GM12878 (cell line): ENCODE results near the gene RNMT. TPM values are rescaled to one million over a fixed set of nuclear protein-coding genes. Genes with fewer than 3 reads are reported as not detected.

Experiments used
- ATAC-seq: fragments of 200-7000 bp; cut with Tn5 transposase; 3 replicates; pipeline ENCODE4 v1.9.1; 2020; ENCODE audit warnings: mild to moderate bottlenecking, moderate library complexity
- BruUV-seq: library from RNA; stranded (reverse); fragments of 400-500 nt; replicated peaks from 2 replicates; lab custom pipeline; 2021; lab: Mats Ljungman, UMichigan
- CTCF ChIA-PET: fragments of 300-600 bp; sonication (Branson Sonifier 250); formaldehyde crosslinking; extraction: SDS; loops from one replicate; lab custom pipeline; 2021; ENCODE audit warnings: inconsistent platforms; lab: Yijun Ruan, JAX
- POLR2A ChIA-PET: fragments of 350-600 bp; formaldehyde crosslinking; extraction: SDS; loops from one replicate; lab custom pipeline; 2021; ENCODE audit warnings: inconsistent platforms; lab: Charles Lee
- RAD21 ChIA-PET: fragments of 300-600 bp; sonication (Branson Sonifier 250); formaldehyde crosslinking; loops from one replicate; lab custom pipeline; 2023; ENCODE audit warnings: antibody characterized with exemption; ENCODE audit not compliant: unreplicated experiment; lab: Charles Lee
- SMC1A ChIA-PET: fragments of 300-600 bp; sonication (Branson Sonifier 250); formaldehyde crosslinking; loops from one replicate; lab custom pipeline; 2023; ENCODE audit not compliant: unreplicated experiment, uncharacterized antibody; lab: Charles Lee
- DNase-seq: peaks from one replicate; pipeline ENCODE4 v3.0.0-alpha.2; 2011; ENCODE audit warnings: low read depth, low spot score
- FAIRE-seq: peaks from 3 replicates; lab custom pipeline; 2011; peaks lifted over from hg19 to GRCh38; lab: Jason Lieb, UNC
- H2AFZ ChIP-seq: 2 replicates; pipeline ENCODE4 v1.6.0; 2011; ENCODE audit warnings: low read depth, low read length, control low read depth; ENCODE audit not compliant: control insufficient read depth
- H3K27ac ChIP-seq: 2 replicates; pipeline ENCODE4 v1.5.1; 2011; ENCODE audit warnings: control low read depth; ENCODE audit not compliant: control insufficient read depth, insufficient read depth
- H3K27me3 ChIP-seq, 2 experiments: replicated peaks in 1 of 2; 2 replicates each; pipeline versions ENCODE4 v1.6.0 to v1.6.1; 2011; ENCODE audit warnings: low read length in 1 of 2; ENCODE audit not compliant: control insufficient read depth in 2 of 2, insufficient read depth in 2 of 2
- H3K36me3 ChIP-seq, 2 experiments: 2 replicates each; pipeline ENCODE4 v1.5.1; 2011; ENCODE audit warnings: low read length in 1 of 2; ENCODE audit not compliant: control insufficient read depth in 2 of 2, insufficient read depth in 2 of 2
- H3K4me1 ChIP-seq: 2 replicates; pipeline ENCODE4 v1.6.1; 2011; ENCODE audit warnings: mild to moderate bottlenecking, low read length, moderate library complexity, mixed read lengths; ENCODE audit not compliant: control insufficient read depth, insufficient read depth
- H3K4me2 ChIP-seq: 2 replicates; pipeline ENCODE4 v1.6.0; 2011; ENCODE audit warnings: control low read depth; ENCODE audit not compliant: control insufficient read depth, insufficient read depth
- H3K4me3 ChIP-seq: fragments of 200-600 bp; sonication (generic); 2 replicates; pipeline ENCODE4 v1.5.1; 2016
- H3K79me2 ChIP-seq: 2 replicates; pipeline ENCODE4 v1.6.0; 2011; ENCODE audit warnings: low read length; ENCODE audit not compliant: control insufficient read depth, insufficient read depth
- H3K9ac ChIP-seq: 2 replicates; pipeline ENCODE4 v1.8.0; 2011; ENCODE audit warnings: low read length, control low read depth, mixed read lengths; ENCODE audit not compliant: control insufficient read depth, insufficient read depth
- H3K9me3 ChIP-seq: replicated peaks from 3 replicates; pipeline ENCODE4 v1.5.1; 2011; ENCODE audit warnings: mild to moderate bottlenecking, low read length; ENCODE audit not compliant: control insufficient read depth, insufficient read depth
- H4K20me1 ChIP-seq: 2 replicates; pipeline ENCODE4 v1.6.0; 2011; ENCODE audit not compliant: control insufficient read depth, insufficient read depth
- CBFB ChIP-seq: IDR thresholded peaks from 2 replicates; pipeline ENCODE4 v1.6.1; 2016; ENCODE audit warnings: antibody characterized with exemption, low read depth
- CEBPB ChIP-seq, 2 experiments: fragments of 150-350 bp in 1 of 2; IDR thresholded peaks; 2 replicates each; pipeline ENCODE4 v1.6.1; 2012 to 2014; ENCODE audit warnings: low read depth in 2 of 2, low read length in 2 of 2, borderline replicate concordance in 1 of 2, inconsistent platforms in 1 of 2
- CREB1 ChIP-seq: IDR thresholded peaks from 2 replicates; pipeline ENCODE4 v1.6.1; 2012; ENCODE audit warnings: low read depth, mild to moderate bottlenecking, inconsistent platforms
- EGR1 ChIP-seq, 2 experiments: IDR thresholded peaks; 1 replicate in 1 of 2; 2 replicates in 1 of 2; pipeline ENCODE4 v1.6.1; 2011 to 2012; ENCODE audit warnings: low read depth in 2 of 2, low read length in 2 of 2, borderline replicate concordance in 1 of 2, mild to moderate bottlenecking in 1 of 2, moderate library complexity in 1 of 2
- MTA3 ChIP-seq: IDR thresholded peaks from 2 replicates; pipeline ENCODE4 v1.6.1; 2012; ENCODE audit warnings: low read length, inconsistent platforms, borderline replicate concordance
- MYC ChIP-seq: IDR thresholded peaks from 2 replicates; pipeline ENCODE4 v1.6.1; 2011; ENCODE audit warnings: mild to moderate bottlenecking, low read length, moderate library complexity, inconsistent platforms; ENCODE audit not compliant: insufficient read depth, insufficient replicate concordance, insufficient read length, severe bottlenecking
- SMAD5 ChIP-seq: IDR thresholded peaks from 2 replicates; pipeline ENCODE4 v1.6.1; 2016; ENCODE audit warnings: antibody characterized with exemption, low read depth
- SUPT20H ChIP-seq: IDR thresholded peaks from 2 replicates; pipeline ENCODE4 v1.6.1; 2011; ENCODE audit warnings: low read depth, mild to moderate bottlenecking, low read length, moderate library complexity, borderline replicate concordance; ENCODE audit not compliant: control insufficient read depth
- TARDBP ChIP-seq: IDR thresholded peaks from 2 replicates; pipeline ENCODE4 v1.6.1; 2016; ENCODE audit warnings: borderline replicate concordance
- TCF3 ChIP-seq: IDR thresholded peaks from 2 replicates; pipeline ENCODE4 v1.6.1; 2012; ENCODE audit warnings: low read depth, mild to moderate bottlenecking, low read length, borderline replicate concordance; ENCODE audit not compliant: insufficient read depth
- ZNF274 ChIP-seq: IDR thresholded peaks from one replicate; pipeline ENCODE4 v1.8.0; 2011; ENCODE audit not compliant: insufficient read length, insufficient read depth
- WGBS: methylation state at CpG from one replicate; pipeline ENCODE4 v1.1.6; 2016; ENCODE audit warnings: low lambda C conversion rate; ENCODE audit not compliant: insufficient replicate concordance, insufficient coverage; ENCODE audit errors: missing lambda C conversion rate; 5-methylcytosine and 5-hydroxymethylcytosine counted together
- in situ Hi-C: fragments of 300-500 bp; cut with MboI; formaldehyde crosslinking; loops from 9 replicates; pipeline ENCODE4 v1.14.3; 2018; ENCODE audit warnings: mixed read lengths
- intact Hi-C: fragments of 100-400 bp; cut with micrococcal nuclease; formaldehyde crosslinking; loops from one replicate; pipeline ENCODE4 v1.14.2; 2022; ENCODE audit not compliant: unreplicated experiment
- polyA plus RNA-seq, 11 experiments: library from polyadenylated mRNA; depleted of rRNA in 4 of 11; unstranded in 6 of 11; stranded (reverse) in 5 of 11; fragments of >200 nt; fragmentation: Nextera tagmentation in 4 of 11; fragmentation: Illumina TruSeq in 1 of 11; extraction: Ambion mirVana in 4 of 11; extraction: Trizol in 1 of 11; gene quantifications; 1 replicate in 1 of 11; 2 replicates in 10 of 11; pipeline versions ENCODE4 v1.2.1 to v1.2.3, GENCODE V29; 2011 to 2016; ENCODE audit warnings: inconsistent platforms in 2 of 11, missing spikeins in 2 of 11, low read depth in 1 of 11
- total RNA-seq, 4 experiments: library from RNA; depleted of rRNA in 3 of 4; stranded (reverse); fragments of >200 nt in 3 of 4; fragmentation: Illumina TruSeq in 1 of 4; extraction: Trizol in 1 of 4; gene quantifications; 2 replicates each; pipeline versions ENCODE4 v1.2.1 to v1.2.3, GENCODE V29; 2013 to 2021
- TF ChIP-seq, protein P1 (sequence below): fragments of 150-350 bp; IDR thresholded peaks from 2 replicates; pipeline ENCODE4 v1.6.1; 2014; ENCODE audit warnings: mild to moderate bottlenecking, low read depth, low read length
- TF ChIP-seq, protein P2 (sequence below): fragments of 450-650 bp; formaldehyde crosslinking; IDR thresholded peaks from 2 replicates; pipeline ENCODE4 v1.4.0; 2020; ENCODE audit warnings: mild to moderate bottlenecking, moderate library complexity

Gene RNMT
- total and polyA plus RNA-seq, 10 of the 15 experiments (the other 5 are each of a cell fraction or from before 2014, with no cell fraction given), result 18.1 to 63.2 (median 38.8) TPM

DNA sequence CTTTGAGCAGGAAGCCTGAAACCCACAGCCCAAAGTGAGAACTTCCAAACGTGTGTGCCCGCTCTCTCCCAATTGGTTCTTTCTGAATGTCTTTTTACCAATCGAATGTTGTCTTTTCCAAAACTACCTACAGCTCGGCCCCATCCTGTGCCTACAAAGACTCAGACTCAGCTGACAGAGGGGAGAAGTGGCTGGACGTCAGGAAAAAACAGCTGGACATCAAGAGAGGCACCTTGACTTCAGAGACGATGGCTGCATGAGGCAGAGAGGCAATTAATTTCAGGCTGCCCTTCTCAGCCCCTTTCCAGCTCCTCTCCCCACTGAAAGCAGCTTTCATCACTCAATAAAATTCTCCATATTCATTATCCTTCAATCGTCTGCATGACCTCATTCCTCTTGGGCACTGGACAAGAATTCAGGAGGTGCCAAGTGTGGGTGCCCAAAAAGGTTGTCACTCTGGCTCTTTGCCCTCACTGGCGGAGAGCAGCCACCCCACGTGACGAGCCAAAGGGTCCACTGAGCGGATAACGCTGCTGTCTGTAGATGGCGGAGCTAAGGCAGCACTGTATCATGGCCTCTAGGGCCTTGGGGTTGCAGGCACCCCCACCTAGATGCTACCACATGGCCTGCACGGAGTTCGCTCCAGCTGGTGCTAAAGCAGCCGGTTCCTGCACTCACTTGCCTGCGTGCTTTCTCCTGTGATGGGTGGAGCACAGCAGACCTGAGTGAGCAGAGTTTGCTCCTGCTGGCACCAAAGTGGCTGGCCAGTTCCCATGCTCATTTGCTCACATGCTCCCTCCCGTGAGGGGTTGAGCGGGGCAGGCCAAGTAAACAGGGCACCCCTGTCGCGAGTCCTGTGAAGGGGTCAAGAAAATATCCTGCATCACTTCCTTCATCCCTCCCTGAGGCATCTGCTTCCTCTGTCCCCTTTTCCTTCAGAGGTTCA is 38.0 kb upstream of the RNMT start:
- ChIA-PET CTCF (interaction anchor here (0.6 kb wide), 1 partner anchor 398 kb away, joined by 4 read pairs; no protein-coding TSS in a partner anchor), POLR2A (no interaction called here), RAD21 (no interaction called here), SMC1A (no interaction called here)
- Histone ChIP-seq H3K9me3 (no peaks in the 10 kb centered on the region; the same call in 2 of the 3 replicates), H3K4me2 (no peak overlapping the region), H3K27me3 (no peaks in the 10 kb centered on the region), H2AFZ (no peak overlapping the region), H3K9ac (no peak overlapping the region), H4K20me1 (no peaks in the 10 kb centered on the region), H3K36me3 (peaks cover 0 to 2% of the 10 kb centered on the region in 2 experiments; a peak in 1 of 4 replicates), H3K4me3 (no peak overlapping the region), H3K4me1 (no peaks in the 10 kb centered on the region), H3K27ac (no peak overlapping the region), H3K79me2 (peaks cover 12% of the 10 kb centered on the region)
- TF ChIP-seq CEBPB (IDR thresholded peaks at IDR 0.05; ENCODE audit: borderline replicate concordance in 1 of 2, low read depth in 2 of 2, low read length in 2 of 2) (no peak), SMAD5 (no peak), TARDBP (no peak), TCF3 (no peak), CREB1 (no peak), CBFB (no peak), MTA3 (no peak), ZNF274 (no peak), EGR1 (IDR thresholded peaks at IDR 0.05; ENCODE audit: borderline replicate concordance in 1 of 2, low read depth in 2 of 2, low read length in 2 of 2) (no peak), SUPT20H (no peak), MYC (no peak)
- TF ChIP-seq, protein P1, sequence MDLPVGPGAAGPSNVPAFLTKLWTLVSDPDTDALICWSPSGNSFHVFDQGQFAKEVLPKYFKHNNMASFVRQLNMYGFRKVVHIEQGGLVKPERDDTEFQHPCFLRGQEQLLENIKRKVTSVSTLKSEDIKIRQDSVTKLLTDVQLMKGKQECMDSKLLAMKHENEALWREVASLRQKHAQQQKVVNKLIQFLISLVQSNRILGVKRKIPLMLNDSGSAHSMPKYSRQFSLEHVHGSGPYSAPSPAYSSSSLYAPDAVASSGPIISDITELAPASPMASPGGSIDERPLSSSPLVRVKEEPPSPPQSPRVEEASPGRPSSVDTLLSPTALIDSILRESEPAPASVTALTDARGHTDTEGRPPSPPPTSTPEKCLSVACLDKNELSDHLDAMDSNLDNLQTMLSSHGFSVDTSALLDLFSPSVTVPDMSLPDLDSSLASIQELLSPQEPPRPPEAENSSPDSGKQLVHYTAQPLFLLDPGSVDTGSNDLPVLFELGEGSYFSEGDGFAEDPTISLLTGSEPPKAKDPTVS, result no peak
- TF ChIP-seq, protein P2, sequence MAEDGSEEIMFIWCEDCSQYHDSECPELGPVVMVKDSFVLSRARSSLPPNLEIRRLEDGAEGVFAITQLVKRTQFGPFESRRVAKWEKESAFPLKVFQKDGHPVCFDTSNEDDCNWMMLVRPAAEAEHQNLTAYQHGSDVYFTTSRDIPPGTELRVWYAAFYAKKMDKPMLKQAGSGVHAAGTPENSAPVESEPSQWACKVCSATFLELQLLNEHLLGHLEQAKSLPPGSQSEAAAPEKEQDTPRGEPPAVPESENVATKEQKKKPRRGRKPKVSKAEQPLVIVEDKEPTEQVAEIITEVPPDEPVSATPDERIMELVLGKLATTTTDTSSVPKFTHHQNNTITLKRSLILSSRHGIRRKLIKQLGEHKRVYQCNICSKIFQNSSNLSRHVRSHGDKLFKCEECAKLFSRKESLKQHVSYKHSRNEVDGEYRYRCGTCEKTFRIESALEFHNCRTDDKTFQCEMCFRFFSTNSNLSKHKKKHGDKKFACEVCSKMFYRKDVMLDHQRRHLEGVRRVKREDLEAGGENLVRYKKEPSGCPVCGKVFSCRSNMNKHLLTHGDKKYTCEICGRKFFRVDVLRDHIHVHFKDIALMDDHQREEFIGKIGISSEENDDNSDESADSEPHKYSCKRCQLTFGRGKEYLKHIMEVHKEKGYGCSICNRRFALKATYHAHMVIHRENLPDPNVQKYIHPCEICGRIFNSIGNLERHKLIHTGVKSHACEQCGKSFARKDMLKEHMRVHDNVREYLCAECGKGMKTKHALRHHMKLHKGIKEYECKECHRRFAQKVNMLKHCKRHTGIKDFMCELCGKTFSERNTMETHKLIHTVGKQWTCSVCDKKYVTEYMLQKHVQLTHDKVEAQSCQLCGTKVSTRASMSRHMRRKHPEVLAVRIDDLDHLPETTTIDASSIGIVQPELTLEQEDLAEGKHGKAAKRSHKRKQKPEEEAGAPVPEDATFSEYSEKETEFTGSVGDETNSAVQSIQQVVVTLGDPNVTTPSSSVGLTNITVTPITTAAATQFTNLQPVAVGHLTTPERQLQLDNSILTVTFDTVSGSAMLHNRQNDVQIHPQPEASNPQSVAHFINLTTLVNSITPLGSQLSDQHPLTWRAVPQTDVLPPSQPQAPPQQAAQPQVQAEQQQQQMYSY, result no peak
- intact Hi-C loops (no loop called here), in situ Hi-C loops (no loop called here)
- BruUV-seq, result no TSS peak
- ATAC-seq (no peak), DNase-seq (no peak), FAIRE-seq (no peak)
- WGBS, result 90% methylated on average over 21 of the region's 21 CpGs
